Subcutaneous adipose tissue (tissue), 4 donors: ENCODE results near the gene ATP4A. TPM values are rescaled to one million over a fixed set of nuclear protein-coding genes. Genes with fewer than 3 reads are reported as not detected.

Source experiments
- CTCF ChIP-seq: fragments of 450-650 bp; IDR thresholded peaks from one replicate; pipeline ENCODE4 v1.5.1; 2016; ENCODE audit warnings: low read depth, mild to moderate bottlenecking, control low read depth, antibody characterized with exemption, moderate library complexity
- total RNA-seq, 4 donors: library from RNA; depleted of rRNA; stranded (reverse); fragments of >200 nt; gene quantifications; one replicate each; pipeline ENCODE4 v1.1.0, GENCODE V29; 2016

ATP4A gene
- total RNA-seq, 4 donors from 2014 or later = not detected

DNA sequence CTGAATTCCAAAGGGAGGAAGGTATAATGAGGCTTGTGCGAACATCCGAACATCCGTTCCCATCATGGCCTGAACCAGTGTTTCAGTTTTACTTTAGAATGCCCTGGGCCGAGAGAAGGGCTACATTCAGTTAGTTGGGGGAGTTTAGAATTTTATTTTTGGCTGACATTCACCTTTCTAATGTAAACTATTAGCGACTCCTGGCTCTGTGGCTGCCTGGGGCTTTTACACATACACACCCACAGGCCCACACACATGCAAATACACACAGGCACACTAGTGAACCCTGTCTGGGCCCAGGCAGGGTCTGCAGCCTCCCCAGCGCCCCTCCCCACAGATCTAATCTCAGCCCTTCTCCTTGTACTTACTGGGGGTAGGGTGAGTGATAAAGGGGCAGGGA, 24.1 kb downstream of the ATP4A start:
- no peak for TF ChIP-seq CTCF

- TF ChIP-seq CTCF = no peak
These were observed 28.5 kb downstream of the ATP4A start for GRCh38 chr19:35534803-35535480.

GRCh38 chr19:35533822-35534392, 29.6 kb downstream of the ATP4A start:
- no peak for TF ChIP-seq CTCF

GRCh38 chr19:35533201-35533821, 30.1 kb downstream of the ATP4A start, which contains the start of gene GAPDHS:
Gene GAPDHS (plus strand): TSS chr19:35533456. CDS start chr19:35533528, 72 bp downstream.
- no peak for TF ChIP-seq CTCF

- no peak for TF ChIP-seq CTCF
These were observed 32.2 kb downstream of the ATP4A start for GRCh38 chr19:35531291-35531690.

- TF ChIP-seq CTCF = no peak
These were observed 33.9 kb downstream of the ATP4A start for GRCh38 chr19:35529241-35530218.
